NB4 (cell line): ENCODE measurements around the gene PDE3A.

Source experiments
- POLR2A ChIP-seq: IDR thresholded peaks from 2 replicates; pipeline ENCODE4 v1.6.1; 2011; ENCODE audit warnings: mild to moderate bottlenecking; ENCODE audit not compliant: insufficient read length; ENCODE audit errors: extremely low read depth
- TF ChIP-seq, protein P1 (sequence below): IDR thresholded peaks from one replicate; pipeline ENCODE4 v1.5.1; 2012; ENCODE audit warnings: low read depth, low read length

DNA sequence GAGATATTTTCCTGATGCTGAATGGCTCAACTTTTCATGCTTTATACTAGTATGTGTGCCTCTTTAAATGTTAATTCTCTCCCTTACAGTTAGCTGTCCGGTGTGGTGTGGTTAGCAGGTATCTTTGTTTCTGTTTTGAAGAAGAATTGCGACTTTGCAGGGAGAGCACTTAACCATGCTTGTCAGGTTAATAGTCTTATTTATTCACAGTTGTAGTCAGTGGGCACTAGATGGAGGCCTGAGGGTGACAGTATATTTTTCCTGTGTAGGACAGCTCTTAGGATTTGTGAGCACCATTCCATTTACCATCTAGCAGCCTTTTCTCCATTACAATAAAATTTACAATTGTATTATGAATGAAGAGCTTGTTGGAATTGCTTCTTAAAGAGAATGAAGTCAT, 34.9 kb downstream of the PDE3A start:
- TF ChIP-seq, protein P1, sequence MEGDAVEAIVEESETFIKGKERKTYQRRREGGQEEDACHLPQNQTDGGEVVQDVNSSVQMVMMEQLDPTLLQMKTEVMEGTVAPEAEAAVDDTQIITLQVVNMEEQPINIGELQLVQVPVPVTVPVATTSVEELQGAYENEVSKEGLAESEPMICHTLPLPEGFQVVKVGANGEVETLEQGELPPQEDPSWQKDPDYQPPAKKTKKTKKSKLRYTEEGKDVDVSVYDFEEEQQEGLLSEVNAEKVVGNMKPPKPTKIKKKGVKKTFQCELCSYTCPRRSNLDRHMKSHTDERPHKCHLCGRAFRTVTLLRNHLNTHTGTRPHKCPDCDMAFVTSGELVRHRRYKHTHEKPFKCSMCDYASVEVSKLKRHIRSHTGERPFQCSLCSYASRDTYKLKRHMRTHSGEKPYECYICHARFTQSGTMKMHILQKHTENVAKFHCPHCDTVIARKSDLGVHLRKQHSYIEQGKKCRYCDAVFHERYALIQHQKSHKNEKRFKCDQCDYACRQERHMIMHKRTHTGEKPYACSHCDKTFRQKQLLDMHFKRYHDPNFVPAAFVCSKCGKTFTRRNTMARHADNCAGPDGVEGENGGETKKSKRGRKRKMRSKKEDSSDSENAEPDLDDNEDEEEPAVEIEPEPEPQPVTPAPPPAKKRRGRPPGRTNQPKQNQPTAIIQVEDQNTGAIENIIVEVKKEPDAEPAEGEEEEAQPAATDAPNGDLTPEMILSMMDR, result no peak
- no peak for TF ChIP-seq POLR2A
